Measurements from ENCODE around the gene TBCD. TPM values are rescaled to one million over a fixed set of nuclear protein-coding genes. Genes with fewer than 3 reads are reported as not detected.

TBCD gene
- total RNA-seq = 100 to 1,000 TPM; 112 to 144 TPM
- 141 to 147 reads per million in 2 donors for total RNA-seq

- Mint-ChIP-seq H3K4me1 (peaks cover 21% of the 10 kb centered on the region), H3K36me3 (ENCODE audit: low read depth) (no peaks in the 10 kb centered on the region), H3K27me3 (no peaks in the 10 kb centered on the region), H3K27ac (no peak within 1 kb of the TSS), H3K4me3 (peak within 1 kb of the TSS; percentile 87)
- H3K9me3 ChIP-seq (ENCODE audit: control insufficient read depth, low read length, poor library complexity, severe bottlenecking) = no peaks in the 10 kb centered on the region
- ATAC-seq (peak; percentile 81), DNase-seq (peak; percentile 77 to 94 (median 83))
Observed at GRCh38 chr17:82751571-82752370, at the start of gene TBCD. TBCD (plus strand) TSS chr17:82752065; CDS start chr17:82752194, 129 bp downstream.

DNA sequence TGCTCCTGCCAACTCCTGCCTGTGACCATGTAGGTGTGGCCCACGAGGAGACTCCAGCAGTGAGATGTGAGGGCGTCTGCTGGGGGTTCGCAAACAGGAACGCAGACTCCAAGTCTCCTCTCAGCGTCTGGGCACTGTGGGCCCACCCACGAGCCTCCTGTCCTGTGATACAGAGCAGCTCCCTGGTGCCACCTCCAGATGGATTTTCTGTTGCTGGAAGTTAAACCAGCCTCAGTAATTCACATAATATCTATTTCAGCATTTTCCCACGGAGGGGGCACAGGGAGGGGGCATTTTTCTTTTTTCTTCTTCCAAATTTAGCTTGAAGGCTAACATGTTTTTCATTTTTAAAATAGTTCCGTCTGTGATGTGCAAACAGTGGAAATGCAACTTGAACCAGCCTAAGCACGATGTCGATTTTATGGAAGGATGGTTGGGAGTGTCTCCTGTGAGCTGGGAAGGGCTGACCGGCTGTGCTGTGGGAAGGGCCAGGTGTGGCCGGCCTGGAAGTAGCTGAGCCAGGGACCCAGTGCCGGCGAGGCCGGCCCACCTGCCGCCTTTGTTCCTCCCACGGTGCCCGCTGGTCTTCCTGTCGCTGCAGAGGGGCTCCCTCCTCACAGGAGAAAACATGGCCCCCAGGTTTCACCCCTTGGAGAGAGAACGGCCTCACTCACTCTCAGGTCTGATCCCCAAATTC, 49.5 kb upstream of the TBCD start:
- Mint-ChIP-seq H3K4me1 (peaks cover 4% of the 10 kb centered on the region), H3K36me3 (ENCODE audit: low read depth) (no peaks in the 10 kb centered on the region), H3K27ac (no peak overlapping the region), H3K27me3 (no peaks in the 10 kb centered on the region), H3K4me3 (no peak overlapping the region)
- no peaks in the 10 kb centered on the region for H3K9me3 ChIP-seq (ENCODE audit: control insufficient read depth, low read length, poor library complexity, severe bottlenecking)
- DNase-seq (no peak), ATAC-seq (no peak)

- ATAC-seq (no peak), DNase-seq (no peak)
- Mint-ChIP-seq H3K36me3 (ENCODE audit: low read depth) (no peaks in the 10 kb centered on the region), H3K27ac (no peak overlapping the region), H3K4me1 (peaks cover 4% of the 10 kb centered on the region), H3K27me3 (no peaks in the 10 kb centered on the region), H3K4me3 (no peak overlapping the region)
- no peaks in the 10 kb centered on the region for H3K9me3 ChIP-seq (ENCODE audit: control insufficient read depth, low read length, poor library complexity, severe bottlenecking)
Observed at GRCh38 chr17:82703036-82703745, 48.7 kb upstream of the TBCD start.

GRCh38 chr17:82703935-82704865, 47.7 kb upstream of the TBCD start:
- no peaks in the 10 kb centered on the region for H3K9me3 ChIP-seq (ENCODE audit: control insufficient read depth, low read length, poor library complexity, severe bottlenecking)
- Mint-ChIP-seq H3K27ac (no peak overlapping the region), H3K27me3 (no peaks in the 10 kb centered on the region), H3K4me1 (peaks cover 1% of the 10 kb centered on the region), H3K4me3 (no peak overlapping the region), H3K36me3 (ENCODE audit: low read depth) (no peaks in the 10 kb centered on the region)
- DNase-seq (no peak), ATAC-seq (no peak)

DNA sequence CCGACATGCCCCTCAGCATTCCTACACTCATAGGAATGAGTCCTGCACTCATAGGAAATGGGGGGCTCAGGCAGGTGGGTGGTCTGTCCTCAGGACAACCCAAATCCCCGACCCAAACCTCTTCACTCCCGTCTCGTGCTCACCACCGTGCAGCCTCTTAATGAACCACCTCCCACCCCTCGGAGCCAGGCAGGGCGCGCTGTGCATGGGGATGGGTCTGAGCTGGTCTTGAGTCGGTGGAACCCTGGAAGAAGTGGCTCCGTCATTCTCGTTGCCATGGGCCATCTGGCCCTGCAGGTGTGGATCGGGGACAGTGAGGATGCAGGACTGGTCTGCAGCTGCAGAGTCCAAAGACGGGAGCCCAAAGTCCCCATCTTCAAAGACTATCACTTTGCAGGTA, 47.0 kb upstream of the TBCD start:
- no peak overlapping the region for H3K4me3 Mint-ChIP-seq
- DNase-seq = no peak
- ATAC-seq = no peak
- H3K27ac Mint-ChIP-seq = no peak overlapping the region
- H3K9me3 ChIP-seq (ENCODE audit: control insufficient read depth, low read length, poor library complexity, severe bottlenecking) = no peaks in the 10 kb centered on the region
- no peaks in the 10 kb centered on the region for H3K36me3 Mint-ChIP-seq (ENCODE audit: low read depth)
- H3K27me3 Mint-ChIP-seq = no peaks in the 10 kb centered on the region
- H3K4me1 Mint-ChIP-seq = no peaks in the 10 kb centered on the region

DNA sequence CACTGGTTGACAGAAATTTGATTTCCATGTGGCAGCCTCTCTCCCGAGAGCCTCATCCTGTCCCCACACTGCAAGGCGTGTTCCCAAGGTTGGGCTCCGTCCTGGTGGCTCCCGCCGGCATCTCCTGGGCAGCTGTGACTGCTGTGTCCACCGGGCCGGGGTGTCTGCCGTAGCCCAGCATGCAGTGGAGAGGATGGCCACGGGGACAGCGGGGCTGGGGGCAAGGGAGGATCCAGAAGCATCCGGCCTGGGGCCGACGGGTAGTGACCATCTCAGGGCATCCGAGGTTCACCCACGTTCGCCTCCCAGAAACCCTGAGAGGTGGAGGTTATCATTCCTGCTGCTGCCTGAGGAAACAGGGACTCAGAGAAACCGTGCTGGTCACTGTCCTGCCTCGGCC, 46.1 kb upstream of the TBCD start:
- H3K4me1 Mint-ChIP-seq = no peaks in the 10 kb centered on the region
- H3K9me3 ChIP-seq (ENCODE audit: control insufficient read depth, low read length, poor library complexity, severe bottlenecking) = no peaks in the 10 kb centered on the region
- no peak overlapping the region for H3K4me3 Mint-ChIP-seq
- ATAC-seq (no peak), DNase-seq (no peak)
- H3K27ac Mint-ChIP-seq = no peak overlapping the region
- no peaks in the 10 kb centered on the region for H3K27me3 Mint-ChIP-seq
- no peaks in the 10 kb centered on the region for H3K36me3 Mint-ChIP-seq (ENCODE audit: low read depth)

GRCh38 chr17:82709024-82709675, 42.7 kb upstream of the TBCD start:
- H3K4me1 Mint-ChIP-seq = peaks cover 2% of the 10 kb centered on the region
- no peaks in the 10 kb centered on the region for H3K27me3 Mint-ChIP-seq
- no peaks in the 10 kb centered on the region for H3K36me3 Mint-ChIP-seq (ENCODE audit: low read depth)
- no peak overlapping the region for H3K27ac Mint-ChIP-seq
- H3K4me3 Mint-ChIP-seq = no peak overlapping the region
- no peaks in the 10 kb centered on the region for H3K9me3 ChIP-seq (ENCODE audit: control insufficient read depth, low read length, poor library complexity, severe bottlenecking)
- no peak for ATAC-seq
- no peak for DNase-seq

GRCh38 chr17:82709676-82710498, 42.0 kb upstream of the TBCD start:
- H3K9me3 ChIP-seq (ENCODE audit: control insufficient read depth, low read length, poor library complexity, severe bottlenecking) = no peaks in the 10 kb centered on the region
- H3K4me1 Mint-ChIP-seq = peaks cover 2% of the 10 kb centered on the region
- ATAC-seq = no peak
- H3K36me3 Mint-ChIP-seq (ENCODE audit: low read depth) = no peaks in the 10 kb centered on the region
- H3K27ac Mint-ChIP-seq = no peak overlapping the region
- no peak for DNase-seq
- H3K27me3 Mint-ChIP-seq = no peaks in the 10 kb centered on the region
- H3K4me3 Mint-ChIP-seq = no peak overlapping the region

- peaks cover 2% of the 10 kb centered on the region for H3K4me1 Mint-ChIP-seq
- no peak for DNase-seq
- no peaks in the 10 kb centered on the region for H3K27me3 Mint-ChIP-seq
- no peak for ATAC-seq
- H3K36me3 Mint-ChIP-seq (ENCODE audit: low read depth) = no peaks in the 10 kb centered on the region
- H3K4me3 Mint-ChIP-seq = no peak overlapping the region
- no peak overlapping the region for H3K27ac Mint-ChIP-seq
- no peaks in the 10 kb centered on the region for H3K9me3 ChIP-seq (ENCODE audit: control insufficient read depth, low read length, poor library complexity, severe bottlenecking)
Observed at GRCh38 chr17:82710499-82711232, 41.2 kb upstream of the TBCD start.

DNA sequence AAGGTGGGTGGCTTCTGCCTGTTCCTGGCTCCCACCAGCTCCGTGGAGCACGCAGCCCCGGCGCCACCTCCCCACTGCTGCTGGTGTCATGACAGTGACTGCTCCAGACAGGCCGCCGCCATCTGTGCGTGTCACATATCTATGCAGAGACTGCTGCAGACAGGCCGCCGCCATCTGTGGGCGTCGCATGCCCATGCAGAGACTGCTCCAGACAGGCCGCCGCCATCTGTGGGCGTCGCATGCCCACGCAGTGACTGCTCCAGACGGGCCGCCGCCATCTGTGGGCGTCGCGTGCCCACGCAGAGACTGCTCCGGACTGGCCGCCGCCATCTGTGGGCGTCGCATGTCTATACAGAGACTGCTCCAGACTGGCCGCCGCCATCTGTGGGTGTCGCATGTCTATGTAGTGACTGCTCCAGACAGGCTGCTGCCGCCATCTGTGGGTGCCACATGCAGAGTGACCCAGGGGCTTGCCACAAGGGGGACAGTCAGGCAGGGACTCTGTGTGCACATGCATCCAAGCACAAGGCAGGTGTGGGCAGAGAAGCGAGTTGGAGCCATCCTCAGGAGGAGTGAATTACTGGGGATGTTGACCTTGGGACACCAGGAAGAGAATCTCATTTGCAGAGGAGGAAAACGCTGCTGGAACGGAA, 38.7 kb upstream of the TBCD start:
- H3K36me3 Mint-ChIP-seq (ENCODE audit: low read depth) = peaks cover 5% of the 10 kb centered on the region
- no peak overlapping the region for H3K4me3 Mint-ChIP-seq
- H3K4me1 Mint-ChIP-seq = peaks cover 14% of the 10 kb centered on the region
- H3K27me3 Mint-ChIP-seq = no peaks in the 10 kb centered on the region
- DNase-seq = no peak
- no peak for ATAC-seq
- H3K27ac Mint-ChIP-seq = no peak overlapping the region
- no peaks in the 10 kb centered on the region for H3K9me3 ChIP-seq (ENCODE audit: control insufficient read depth, low read length, poor library complexity, severe bottlenecking)

All from T-helper 17 cell (primary cell).